ENCODE results near the gene LTA.

DNA sequence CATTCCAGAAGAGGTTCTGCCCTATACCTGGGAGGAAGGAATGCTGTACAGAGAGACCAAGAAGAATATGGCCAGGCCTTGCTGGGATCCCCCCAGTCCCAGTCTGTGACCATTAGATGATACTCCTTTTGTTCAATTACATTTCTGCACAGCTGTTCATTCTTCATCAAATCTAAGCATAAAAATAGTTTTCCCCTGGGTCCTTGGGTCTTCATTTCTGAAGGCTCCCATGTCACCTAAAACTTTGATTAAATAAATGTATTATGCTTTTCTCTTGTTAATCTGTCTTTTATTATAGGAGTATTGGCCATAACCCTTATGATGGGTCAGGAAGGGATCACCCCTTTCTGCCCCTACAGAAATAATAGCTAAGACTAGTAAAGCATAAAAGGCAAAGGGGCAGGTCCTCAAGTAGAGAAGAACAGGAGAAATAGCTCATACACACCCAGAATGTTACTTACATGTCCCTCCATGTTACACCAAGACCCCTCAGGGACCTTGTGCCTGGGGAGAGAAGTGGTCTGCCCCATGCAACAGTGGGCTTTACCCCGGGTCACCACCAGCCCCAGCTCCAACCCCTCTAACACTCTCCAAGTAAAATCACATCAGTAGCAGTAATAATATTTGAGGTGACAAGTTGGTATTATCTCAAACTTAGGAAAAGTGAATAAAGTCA lies 2.1 kb upstream of the LTA start:
- TF ChIP-seq, protein P1, sequence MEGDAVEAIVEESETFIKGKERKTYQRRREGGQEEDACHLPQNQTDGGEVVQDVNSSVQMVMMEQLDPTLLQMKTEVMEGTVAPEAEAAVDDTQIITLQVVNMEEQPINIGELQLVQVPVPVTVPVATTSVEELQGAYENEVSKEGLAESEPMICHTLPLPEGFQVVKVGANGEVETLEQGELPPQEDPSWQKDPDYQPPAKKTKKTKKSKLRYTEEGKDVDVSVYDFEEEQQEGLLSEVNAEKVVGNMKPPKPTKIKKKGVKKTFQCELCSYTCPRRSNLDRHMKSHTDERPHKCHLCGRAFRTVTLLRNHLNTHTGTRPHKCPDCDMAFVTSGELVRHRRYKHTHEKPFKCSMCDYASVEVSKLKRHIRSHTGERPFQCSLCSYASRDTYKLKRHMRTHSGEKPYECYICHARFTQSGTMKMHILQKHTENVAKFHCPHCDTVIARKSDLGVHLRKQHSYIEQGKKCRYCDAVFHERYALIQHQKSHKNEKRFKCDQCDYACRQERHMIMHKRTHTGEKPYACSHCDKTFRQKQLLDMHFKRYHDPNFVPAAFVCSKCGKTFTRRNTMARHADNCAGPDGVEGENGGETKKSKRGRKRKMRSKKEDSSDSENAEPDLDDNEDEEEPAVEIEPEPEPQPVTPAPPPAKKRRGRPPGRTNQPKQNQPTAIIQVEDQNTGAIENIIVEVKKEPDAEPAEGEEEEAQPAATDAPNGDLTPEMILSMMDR (optimal IDR thresholded peaks at IDR 0.05 in 1 of 3, IDR thresholded peaks at IDR 0.05 in 1 of 3, conservative IDR thresholded peaks at IDR 0.05 in 1 of 3; ENCODE audit: extremely low read depth in 1 of 3, insufficient read depth in 2 of 3, low read length in 3 of 3): no peak
- TF ChIP-seq EZH2 (IDR thresholded peaks at IDR 0.05; ENCODE audit: low read length): no peak

Measured in keratinocyte (primary cell).